WTC11 (cell line): ENCODE results near the gene CUL9. TPM values are rescaled to one million over a fixed set of nuclear protein-coding genes. Genes with fewer than 3 reads are reported as not detected.

Experiments
- ATAC-seq: fragments of 200-7000 bp; cut with Tn5 transposase; 2 replicates; pipeline ENCODE4 v1.10.0; 2021; ENCODE audit warnings: mild to moderate bottlenecking, moderate library complexity
- CTCF ChIA-PET: fragments of 300-600 bp; sonication (Branson Sonifier 250); formaldehyde crosslinking; loops from one replicate; lab custom pipeline; 2021; ENCODE audit warnings: antibody characterized with exemption; lab: Charles Lee
- POLR2A ChIA-PET: fragments of 350-600 bp; sonication (Branson Sonifier 250); formaldehyde crosslinking; loops from one replicate; lab custom pipeline; 2021; ENCODE audit warnings: antibody characterized with exemption; lab: Charles Lee
- DNase-seq: peaks from one replicate; pipeline ENCODE4 v3.0.0; 2021; ENCODE audit warnings: low spot score
- H3K27ac Mint-ChIP-seq: 2 replicates; pipeline ENCODE4 v1.8.0; 2021; ENCODE audit warnings: mixed read lengths
- H3K27me3 Mint-ChIP-seq: 2 replicates; pipeline ENCODE4 v1.8.0; 2021; ENCODE audit warnings: low read depth, mild to moderate bottlenecking, moderate library complexity, mixed read lengths
- H3K36me3 Mint-ChIP-seq: 2 replicates; pipeline ENCODE4 v1.8.0; 2021; ENCODE audit warnings: mixed read lengths
- H3K4me1 Mint-ChIP-seq: 2 replicates; pipeline ENCODE4 v1.8.0; 2022; ENCODE audit warnings: mixed read lengths
- H3K4me3 Mint-ChIP-seq: 2 replicates; pipeline ENCODE4 v1.8.0; 2021; ENCODE audit warnings: mild to moderate bottlenecking, moderate library complexity, mixed read lengths
- H3K9me3 Mint-ChIP-seq: 2 replicates; pipeline ENCODE4 v1.8.0; 2021; ENCODE audit warnings: mixed read lengths
- GABPB1 ChIP-seq: sonication (generic); formaldehyde crosslinking; IDR thresholded peaks from 2 replicates; pipeline ENCODE4 v1.8.1; 2023; ENCODE audit warnings: mild to moderate bottlenecking, missing genetic modification reagents
- GTF2I ChIP-seq: fragments of 250-450 bp; sonication (Bioruptor Pico); conservative IDR thresholded peaks from 2 replicates; pipeline ENCODE4 v1.4.0; 2021; ENCODE audit warnings: mild to moderate bottlenecking
- OVOL2 ChIP-seq: fragments of 250-450 bp; sonication (Bioruptor Pico); IDR thresholded peaks from 2 replicates; pipeline ENCODE4 v1.9.0; 2021; ENCODE audit warnings: mild to moderate bottlenecking, borderline replicate concordance
- SMAD4 ChIP-seq: sonication (generic); formaldehyde crosslinking; IDR thresholded peaks from 2 replicates; pipeline ENCODE4 v1.8.0; 2022; ENCODE audit warnings: mild to moderate bottlenecking, missing genetic modification reagents
- SOX15 ChIP-seq: fragments of 250-450 bp; sonication (Bioruptor Pico); IDR thresholded peaks from 2 replicates; pipeline ENCODE4 v1.9.0; 2021; ENCODE audit warnings: mild to moderate bottlenecking
- TCF7 ChIP-seq: sonication (generic); formaldehyde crosslinking; IDR thresholded peaks from 2 replicates; pipeline ENCODE4 v1.8.0; 2022; ENCODE audit warnings: mild to moderate bottlenecking, low read depth, missing genetic modification reagents, moderate library complexity
- ZBTB21 ChIP-seq: sonication (generic); formaldehyde crosslinking; IDR thresholded peaks from 2 replicates; pipeline ENCODE4 v1.8.1; 2023; ENCODE audit warnings: mild to moderate bottlenecking, missing genetic modification reagents, borderline replicate concordance
- ZNF232 ChIP-seq: sonication (generic); formaldehyde crosslinking; IDR thresholded peaks from 2 replicates; pipeline ENCODE4 v1.8.0; 2022; ENCODE audit warnings: mild to moderate bottlenecking, missing genetic modification reagents
- ZNF396 ChIP-seq: fragments of 250-450 bp; sonication (Bioruptor Pico); IDR thresholded peaks from 2 replicates; pipeline ENCODE4 v1.8.0; 2021; ENCODE audit warnings: mild to moderate bottlenecking, moderate library complexity, borderline replicate concordance
- total RNA-seq: library from RNA; stranded (reverse); gene quantifications from 3 replicates; pipeline ENCODE4 v1.2.3, GENCODE V29; 2021
- TF ChIP-seq, protein P1 (sequence below): sonication (generic); formaldehyde crosslinking; IDR thresholded peaks from 2 replicates; pipeline ENCODE4 v1.8.1; 2023; ENCODE audit warnings: mild to moderate bottlenecking, moderate library complexity, missing genetic modification reagents
- TF ChIP-seq, protein P2 (sequence below): sonication (generic); formaldehyde crosslinking; IDR thresholded peaks from 2 replicates; pipeline ENCODE4 v1.8.0; 2022; ENCODE audit warnings: missing genetic modification reagents
- TF ChIP-seq, protein P3 (sequence below): fragments of 250-450 bp; sonication (Bioruptor Pico); IDR thresholded peaks from 2 replicates; pipeline ENCODE4 v1.9.0; 2021; ENCODE audit warnings: mild to moderate bottlenecking, borderline replicate concordance
- TF ChIP-seq, protein P4 (sequence below): sonication (generic); formaldehyde crosslinking; IDR thresholded peaks from 2 replicates; pipeline ENCODE4 v1.8.0; 2023; ENCODE audit warnings: missing genetic modification reagents, mild to moderate bottlenecking, borderline replicate concordance

The CUL9 gene
- total RNA-seq, 1 experiment from 2014 or later: 15.2 TPM

DNA sequence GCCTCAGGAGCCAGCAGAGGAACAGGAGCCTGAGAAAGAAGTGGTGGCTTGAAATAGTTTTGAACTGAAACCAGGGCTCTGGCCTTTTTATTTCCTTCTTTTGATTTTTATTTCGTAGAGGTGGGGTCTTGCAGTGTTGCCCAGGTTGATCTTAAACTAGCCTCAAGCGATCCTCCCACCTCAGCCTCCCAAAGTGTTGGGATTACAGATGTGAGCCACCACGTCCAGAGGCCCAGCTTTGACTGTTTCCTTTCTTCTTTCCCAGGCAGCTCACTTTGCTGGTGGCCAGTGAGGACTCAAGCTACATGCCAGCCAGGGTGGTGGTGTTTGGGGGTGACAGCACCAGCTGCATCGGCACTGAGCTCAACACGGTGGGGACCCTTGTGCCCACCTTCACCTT, 20.5 kb downstream of the CUL9 start (continued):
- TF ChIP-seq GABPB1 (CRISPR knock-in tag): no peak
- no peak for TF ChIP-seq OVOL2 (CRISPR knock-in tag)
- TF ChIP-seq SMAD4 (CRISPR knock-in tag): no peak
- TF ChIP-seq, protein P1, sequence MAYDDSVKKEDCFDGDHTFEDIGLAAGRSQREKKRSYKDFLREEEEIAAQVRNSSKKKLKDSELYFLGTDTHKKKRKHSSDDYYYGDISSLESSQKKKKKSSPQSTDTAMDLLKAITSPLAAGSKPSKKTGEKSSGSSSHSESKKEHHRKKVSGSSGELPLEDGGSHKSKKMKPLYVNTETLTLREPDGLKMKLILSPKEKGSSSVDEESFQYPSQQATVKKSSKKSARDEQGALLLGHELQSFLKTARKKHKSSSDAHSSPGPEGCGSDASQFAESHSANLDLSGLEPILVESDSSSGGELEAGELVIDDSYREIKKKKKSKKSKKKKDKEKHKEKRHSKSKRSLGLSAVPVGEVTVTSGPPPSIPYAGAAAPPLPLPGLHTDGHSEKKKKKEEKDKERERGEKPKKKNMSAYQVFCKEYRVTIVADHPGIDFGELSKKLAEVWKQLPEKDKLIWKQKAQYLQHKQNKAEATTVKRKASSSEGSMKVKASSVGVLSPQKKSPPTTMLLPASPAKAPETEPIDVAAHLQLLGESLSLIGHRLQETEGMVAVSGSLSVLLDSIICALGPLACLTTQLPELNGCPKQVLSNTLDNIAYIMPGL (CRISPR knock-in tag): no peak

DNA sequence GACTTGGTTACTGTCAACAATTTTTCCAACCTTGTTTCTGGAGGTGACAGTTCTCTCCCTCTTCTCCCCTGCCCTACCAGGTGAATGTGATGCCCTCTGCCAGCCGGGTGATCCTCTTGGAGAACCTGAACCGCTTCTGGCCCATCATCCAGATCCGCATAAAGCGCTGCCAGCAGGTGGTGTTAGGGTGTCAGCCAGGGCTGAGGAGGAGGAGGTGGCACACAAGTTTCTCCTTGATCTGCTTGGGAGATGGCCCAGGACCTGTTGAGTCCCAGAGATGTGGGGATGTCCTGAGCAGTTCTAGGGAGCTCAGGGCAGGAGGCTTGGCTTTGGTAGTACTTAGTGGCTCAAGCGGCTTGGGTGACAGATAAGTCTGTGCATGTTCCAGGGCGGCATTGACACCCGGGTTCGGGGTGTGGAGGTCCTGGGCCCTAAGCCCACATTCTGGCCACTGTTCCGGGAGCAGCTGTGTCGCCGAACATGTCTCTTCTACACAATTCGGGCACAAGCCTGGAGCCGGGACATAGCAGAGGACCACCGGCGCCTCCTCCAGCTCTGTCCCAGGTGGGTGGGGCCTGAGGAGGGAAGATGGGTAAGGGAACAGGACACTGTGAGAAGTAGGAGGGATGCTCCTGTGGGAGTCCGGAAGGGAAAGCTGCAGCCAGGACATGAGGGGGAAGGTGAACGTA, 21.2 kb downstream of the CUL9 start:
- no peak for TF ChIP-seq SOX15 (CRISPR knock-in tag)
- no peak for TF ChIP-seq TCF7 (CRISPR knock-in tag)
- TF ChIP-seq, protein P2, sequence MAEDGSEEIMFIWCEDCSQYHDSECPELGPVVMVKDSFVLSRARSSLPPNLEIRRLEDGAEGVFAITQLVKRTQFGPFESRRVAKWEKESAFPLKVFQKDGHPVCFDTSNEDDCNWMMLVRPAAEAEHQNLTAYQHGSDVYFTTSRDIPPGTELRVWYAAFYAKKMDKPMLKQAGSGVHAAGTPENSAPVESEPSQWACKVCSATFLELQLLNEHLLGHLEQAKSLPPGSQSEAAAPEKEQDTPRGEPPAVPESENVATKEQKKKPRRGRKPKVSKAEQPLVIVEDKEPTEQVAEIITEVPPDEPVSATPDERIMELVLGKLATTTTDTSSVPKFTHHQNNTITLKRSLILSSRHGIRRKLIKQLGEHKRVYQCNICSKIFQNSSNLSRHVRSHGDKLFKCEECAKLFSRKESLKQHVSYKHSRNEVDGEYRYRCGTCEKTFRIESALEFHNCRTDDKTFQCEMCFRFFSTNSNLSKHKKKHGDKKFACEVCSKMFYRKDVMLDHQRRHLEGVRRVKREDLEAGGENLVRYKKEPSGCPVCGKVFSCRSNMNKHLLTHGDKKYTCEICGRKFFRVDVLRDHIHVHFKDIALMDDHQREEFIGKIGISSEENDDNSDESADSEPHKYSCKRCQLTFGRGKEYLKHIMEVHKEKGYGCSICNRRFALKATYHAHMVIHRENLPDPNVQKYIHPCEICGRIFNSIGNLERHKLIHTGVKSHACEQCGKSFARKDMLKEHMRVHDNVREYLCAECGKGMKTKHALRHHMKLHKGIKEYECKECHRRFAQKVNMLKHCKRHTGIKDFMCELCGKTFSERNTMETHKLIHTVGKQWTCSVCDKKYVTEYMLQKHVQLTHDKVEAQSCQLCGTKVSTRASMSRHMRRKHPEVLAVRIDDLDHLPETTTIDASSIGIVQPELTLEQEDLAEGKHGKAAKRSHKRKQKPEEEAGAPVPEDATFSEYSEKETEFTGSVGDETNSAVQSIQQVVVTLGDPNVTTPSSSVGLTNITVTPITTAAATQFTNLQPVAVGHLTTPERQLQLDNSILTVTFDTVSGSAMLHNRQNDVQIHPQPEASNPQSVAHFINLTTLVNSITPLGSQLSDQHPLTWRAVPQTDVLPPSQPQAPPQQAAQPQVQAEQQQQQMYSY (CRISPR knock-in tag): no peak
- TF ChIP-seq ZNF232 (CRISPR knock-in tag): no peak
- TF ChIP-seq SMAD4 (CRISPR knock-in tag): no peak
- TF ChIP-seq, protein P3, sequence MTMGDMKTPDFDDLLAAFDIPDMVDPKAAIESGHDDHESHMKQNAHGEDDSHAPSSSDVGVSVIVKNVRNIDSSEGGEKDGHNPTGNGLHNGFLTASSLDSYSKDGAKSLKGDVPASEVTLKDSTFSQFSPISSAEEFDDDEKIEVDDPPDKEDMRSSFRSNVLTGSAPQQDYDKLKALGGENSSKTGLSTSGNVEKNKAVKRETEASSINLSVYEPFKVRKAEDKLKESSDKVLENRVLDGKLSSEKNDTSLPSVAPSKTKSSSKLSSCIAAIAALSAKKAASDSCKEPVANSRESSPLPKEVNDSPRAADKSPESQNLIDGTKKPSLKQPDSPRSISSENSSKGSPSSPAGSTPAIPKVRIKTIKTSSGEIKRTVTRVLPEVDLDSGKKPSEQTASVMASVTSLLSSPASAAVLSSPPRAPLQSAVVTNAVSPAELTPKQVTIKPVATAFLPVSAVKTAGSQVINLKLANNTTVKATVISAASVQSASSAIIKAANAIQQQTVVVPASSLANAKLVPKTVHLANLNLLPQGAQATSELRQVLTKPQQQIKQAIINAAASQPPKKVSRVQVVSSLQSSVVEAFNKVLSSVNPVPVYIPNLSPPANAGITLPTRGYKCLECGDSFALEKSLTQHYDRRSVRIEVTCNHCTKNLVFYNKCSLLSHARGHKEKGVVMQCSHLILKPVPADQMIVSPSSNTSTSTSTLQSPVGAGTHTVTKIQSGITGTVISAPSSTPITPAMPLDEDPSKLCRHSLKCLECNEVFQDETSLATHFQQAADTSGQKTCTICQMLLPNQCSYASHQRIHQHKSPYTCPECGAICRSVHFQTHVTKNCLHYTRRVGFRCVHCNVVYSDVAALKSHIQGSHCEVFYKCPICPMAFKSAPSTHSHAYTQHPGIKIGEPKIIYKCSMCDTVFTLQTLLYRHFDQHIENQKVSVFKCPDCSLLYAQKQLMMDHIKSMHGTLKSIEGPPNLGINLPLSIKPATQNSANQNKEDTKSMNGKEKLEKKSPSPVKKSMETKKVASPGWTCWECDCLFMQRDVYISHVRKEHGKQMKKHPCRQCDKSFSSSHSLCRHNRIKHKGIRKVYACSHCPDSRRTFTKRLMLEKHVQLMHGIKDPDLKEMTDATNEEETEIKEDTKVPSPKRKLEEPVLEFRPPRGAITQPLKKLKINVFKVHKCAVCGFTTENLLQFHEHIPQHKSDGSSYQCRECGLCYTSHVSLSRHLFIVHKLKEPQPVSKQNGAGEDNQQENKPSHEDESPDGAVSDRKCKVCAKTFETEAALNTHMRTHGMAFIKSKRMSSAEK: no peak
- no peak for TF ChIP-seq ZBTB21
- no peak for TF ChIP-seq ZNF396 (CRISPR knock-in tag)
- TF ChIP-seq, protein P4, sequence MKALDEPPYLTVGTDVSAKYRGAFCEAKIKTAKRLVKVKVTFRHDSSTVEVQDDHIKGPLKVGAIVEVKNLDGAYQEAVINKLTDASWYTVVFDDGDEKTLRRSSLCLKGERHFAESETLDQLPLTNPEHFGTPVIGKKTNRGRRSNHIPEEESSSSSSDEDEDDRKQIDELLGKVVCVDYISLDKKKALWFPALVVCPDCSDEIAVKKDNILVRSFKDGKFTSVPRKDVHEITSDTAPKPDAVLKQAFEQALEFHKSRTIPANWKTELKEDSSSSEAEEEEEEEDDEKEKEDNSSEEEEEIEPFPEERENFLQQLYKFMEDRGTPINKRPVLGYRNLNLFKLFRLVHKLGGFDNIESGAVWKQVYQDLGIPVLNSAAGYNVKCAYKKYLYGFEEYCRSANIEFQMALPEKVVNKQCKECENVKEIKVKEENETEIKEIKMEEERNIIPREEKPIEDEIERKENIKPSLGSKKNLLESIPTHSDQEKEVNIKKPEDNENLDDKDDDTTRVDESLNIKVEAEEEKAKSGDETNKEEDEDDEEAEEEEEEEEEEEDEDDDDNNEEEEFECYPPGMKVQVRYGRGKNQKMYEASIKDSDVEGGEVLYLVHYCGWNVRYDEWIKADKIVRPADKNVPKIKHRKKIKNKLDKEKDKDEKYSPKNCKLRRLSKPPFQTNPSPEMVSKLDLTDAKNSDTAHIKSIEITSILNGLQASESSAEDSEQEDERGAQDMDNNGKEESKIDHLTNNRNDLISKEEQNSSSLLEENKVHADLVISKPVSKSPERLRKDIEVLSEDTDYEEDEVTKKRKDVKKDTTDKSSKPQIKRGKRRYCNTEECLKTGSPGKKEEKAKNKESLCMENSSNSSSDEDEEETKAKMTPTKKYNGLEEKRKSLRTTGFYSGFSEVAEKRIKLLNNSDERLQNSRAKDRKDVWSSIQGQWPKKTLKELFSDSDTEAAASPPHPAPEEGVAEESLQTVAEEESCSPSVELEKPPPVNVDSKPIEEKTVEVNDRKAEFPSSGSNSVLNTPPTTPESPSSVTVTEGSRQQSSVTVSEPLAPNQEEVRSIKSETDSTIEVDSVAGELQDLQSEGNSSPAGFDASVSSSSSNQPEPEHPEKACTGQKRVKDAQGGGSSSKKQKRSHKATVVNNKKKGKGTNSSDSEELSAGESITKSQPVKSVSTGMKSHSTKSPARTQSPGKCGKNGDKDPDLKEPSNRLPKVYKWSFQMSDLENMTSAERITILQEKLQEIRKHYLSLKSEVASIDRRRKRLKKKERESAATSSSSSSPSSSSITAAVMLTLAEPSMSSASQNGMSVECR (CRISPR knock-in tag): no peak
- no peak for TF ChIP-seq GTF2I (CRISPR knock-in tag)
- DNase-seq: no peak
- ChIA-PET CTCF (interaction anchor here (1.5 kb wide), 1 partner anchor 26 kb away, joined by 5 read pairs; the partner anchor contains the start of gene DNPH1), POLR2A (no interaction called here)
- ATAC-seq: no peak
- Mint-ChIP-seq H3K36me3 (no peaks in the 10 kb centered on the region), H3K9me3 (no peaks in the 10 kb centered on the region), H3K4me3 (no peak overlapping the region), H3K27me3 (no peaks in the 10 kb centered on the region; the same call in 1 of the 2 replicates), H3K27ac (no peak overlapping the region), H3K4me1 (no peaks in the 10 kb centered on the region)
